Type B pancreatic cell (in vitro differentiated cells): ENCODE results near the gene MGAT4B. TPM values are rescaled to one million over a fixed set of nuclear protein-coding genes. Genes with fewer than 3 reads are reported as not detected.
"Not testable (repeated sequence)": the region's sequence is repeated elsewhere in the genome, so short reads cannot be mapped to it uniquely, and the experiment has no call there.

Source experiments
- DNase-seq: peaks from one replicate; pipeline ENCODE4 v3.0.0; 2021; ENCODE audit warnings: mixed read lengths; ENCODE audit not compliant: unreplicated experiment; ENCODE audit errors: extremely low spot score
- H3K27ac Mint-ChIP-seq: 2 replicates; pipeline ENCODE4 v1.8.0; 2021; ENCODE audit warnings: mild to moderate bottlenecking, mixed read lengths
- H3K27me3 Mint-ChIP-seq: 2 replicates; pipeline ENCODE4 v1.8.0; 2021; ENCODE audit warnings: mixed read lengths
- H3K36me3 Mint-ChIP-seq: 2 replicates; pipeline ENCODE4 v1.8.0; 2021; ENCODE audit warnings: mixed read lengths
- H3K4me1 Mint-ChIP-seq: one replicate; pipeline ENCODE4 v1.8.0; 2021; ENCODE audit warnings: mixed read lengths; ENCODE audit not compliant: unreplicated experiment
- H3K4me3 Mint-ChIP-seq: 2 replicates; pipeline ENCODE4 v1.8.0; 2021; ENCODE audit warnings: mild to moderate bottlenecking, mixed read lengths
- H3K9me3 Mint-ChIP-seq: 2 replicates; pipeline ENCODE4 v1.8.0; 2021; ENCODE audit warnings: mixed read lengths
- total RNA-seq: library from RNA; stranded (reverse); gene quantifications from 2 replicates; pipeline ENCODE4 v1.2.1, GENCODE V29; 2021; ENCODE audit warnings: low replicate concordance
- TF ChIP-seq, protein P1 (sequence below): fragments of 200-600 bp; sonication (generic); conservative IDR thresholded peaks from 2 replicates; pipeline ENCODE4 v1.5.0; 2021; ENCODE audit warnings: antibody characterized with exemption, mild to moderate bottlenecking

The MGAT4B gene
- total RNA-seq, 1 donor from 2014 or later, result 169 TPM

DNA sequence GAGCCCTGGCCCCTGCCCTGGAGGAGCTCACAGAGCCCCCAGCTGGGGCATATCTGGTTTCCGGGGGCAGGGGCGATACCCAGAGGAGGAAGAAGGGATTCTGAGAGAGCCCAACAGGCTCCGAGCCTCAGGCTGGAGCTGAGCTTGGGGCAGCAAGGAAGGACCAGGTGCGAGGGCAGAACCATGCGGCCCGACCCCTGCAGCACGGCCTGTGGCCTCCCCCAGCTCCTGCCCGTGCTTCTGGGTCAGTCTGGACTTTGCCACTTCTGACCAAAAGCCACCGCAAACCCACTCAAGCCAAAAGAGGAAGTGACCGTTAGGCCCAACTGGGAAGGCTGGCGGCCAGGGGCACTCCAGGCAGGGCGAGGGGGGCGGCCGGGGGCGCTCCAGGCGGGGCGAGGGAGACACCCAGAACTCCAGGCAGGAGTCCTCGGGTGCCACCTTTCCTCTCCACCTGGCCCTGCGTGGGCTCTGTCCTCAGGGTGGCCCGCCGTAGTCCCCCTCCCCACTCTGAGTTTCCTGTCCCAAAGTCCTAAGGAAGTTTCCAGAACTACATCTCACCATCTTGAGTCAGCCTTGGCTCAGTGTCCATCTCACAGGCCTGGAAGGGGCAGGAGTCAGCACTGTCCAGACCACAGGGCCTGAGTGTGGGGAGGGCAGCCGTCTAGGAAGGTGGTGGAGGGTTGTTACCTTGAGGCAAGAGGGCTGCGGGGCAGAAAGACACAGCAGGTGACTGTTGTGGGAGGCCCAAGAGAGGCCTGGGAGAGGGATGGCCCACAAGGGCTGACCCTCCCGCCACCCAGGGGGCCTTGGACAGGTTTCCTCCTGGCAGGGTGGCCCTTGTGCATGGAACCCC, 13.8 kb downstream of the MGAT4B start:
- no peak for DNase-seq
- peak overlapping the region; percentile 61 for H3K4me3 Mint-ChIP-seq
- no peaks in the 10 kb centered on the region for H3K36me3 Mint-ChIP-seq
- TF ChIP-seq, protein P1, sequence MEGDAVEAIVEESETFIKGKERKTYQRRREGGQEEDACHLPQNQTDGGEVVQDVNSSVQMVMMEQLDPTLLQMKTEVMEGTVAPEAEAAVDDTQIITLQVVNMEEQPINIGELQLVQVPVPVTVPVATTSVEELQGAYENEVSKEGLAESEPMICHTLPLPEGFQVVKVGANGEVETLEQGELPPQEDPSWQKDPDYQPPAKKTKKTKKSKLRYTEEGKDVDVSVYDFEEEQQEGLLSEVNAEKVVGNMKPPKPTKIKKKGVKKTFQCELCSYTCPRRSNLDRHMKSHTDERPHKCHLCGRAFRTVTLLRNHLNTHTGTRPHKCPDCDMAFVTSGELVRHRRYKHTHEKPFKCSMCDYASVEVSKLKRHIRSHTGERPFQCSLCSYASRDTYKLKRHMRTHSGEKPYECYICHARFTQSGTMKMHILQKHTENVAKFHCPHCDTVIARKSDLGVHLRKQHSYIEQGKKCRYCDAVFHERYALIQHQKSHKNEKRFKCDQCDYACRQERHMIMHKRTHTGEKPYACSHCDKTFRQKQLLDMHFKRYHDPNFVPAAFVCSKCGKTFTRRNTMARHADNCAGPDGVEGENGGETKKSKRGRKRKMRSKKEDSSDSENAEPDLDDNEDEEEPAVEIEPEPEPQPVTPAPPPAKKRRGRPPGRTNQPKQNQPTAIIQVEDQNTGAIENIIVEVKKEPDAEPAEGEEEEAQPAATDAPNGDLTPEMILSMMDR, result no peak
- H3K4me1 Mint-ChIP-seq, result no peaks in the 10 kb centered on the region
- H3K9me3 Mint-ChIP-seq, result no peaks in the 10 kb centered on the region
- H3K27me3 Mint-ChIP-seq, result no peaks in the 10 kb centered on the region
- no peak overlapping the region for H3K27ac Mint-ChIP-seq

DNA sequence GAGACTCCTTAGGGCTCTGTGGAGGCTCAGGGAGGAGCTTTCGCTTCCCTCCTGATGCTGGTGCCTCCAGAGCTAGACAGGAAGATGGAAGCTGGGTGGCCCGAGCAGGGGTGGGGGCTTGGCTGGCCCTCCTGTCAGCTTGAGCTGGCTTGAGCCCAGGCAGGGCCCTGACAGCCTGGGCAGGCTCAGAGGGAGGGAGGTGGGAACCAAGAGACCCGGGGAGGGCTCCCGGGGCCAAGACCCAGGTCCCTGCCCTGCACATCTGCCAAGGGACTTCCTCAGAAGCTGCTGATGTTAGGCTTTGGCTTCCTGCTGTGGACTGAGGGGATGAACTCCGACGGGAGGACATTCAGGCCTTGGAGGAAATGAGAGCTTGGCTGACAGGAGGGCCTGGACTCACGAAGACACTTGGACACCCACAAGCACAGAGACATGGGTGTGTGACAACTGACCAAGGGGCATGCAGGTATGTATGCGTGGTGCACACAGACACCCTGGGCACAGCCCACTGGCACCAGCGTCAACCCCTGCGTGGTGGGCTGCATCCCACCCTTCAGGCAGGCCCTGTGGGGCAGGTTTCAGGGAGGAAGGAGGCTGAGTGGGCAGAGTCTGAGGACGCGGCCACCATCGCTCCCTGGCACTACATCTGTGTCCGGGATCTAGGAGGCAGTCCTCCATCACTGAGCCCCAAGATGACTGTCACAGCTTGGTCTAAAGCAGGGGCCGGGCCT, 14.6 kb downstream of the MGAT4B start:
- Mint-ChIP-seq H3K4me3 (no peak overlapping the region), H3K27me3 (no peaks in the 10 kb centered on the region), H3K4me1 (no peaks in the 10 kb centered on the region), H3K36me3 (no peaks in the 10 kb centered on the region), H3K27ac (no peak overlapping the region), H3K9me3 (no peaks in the 10 kb centered on the region)
- DNase-seq, result no peak
- TF ChIP-seq, protein P1, result no peak

DNA sequence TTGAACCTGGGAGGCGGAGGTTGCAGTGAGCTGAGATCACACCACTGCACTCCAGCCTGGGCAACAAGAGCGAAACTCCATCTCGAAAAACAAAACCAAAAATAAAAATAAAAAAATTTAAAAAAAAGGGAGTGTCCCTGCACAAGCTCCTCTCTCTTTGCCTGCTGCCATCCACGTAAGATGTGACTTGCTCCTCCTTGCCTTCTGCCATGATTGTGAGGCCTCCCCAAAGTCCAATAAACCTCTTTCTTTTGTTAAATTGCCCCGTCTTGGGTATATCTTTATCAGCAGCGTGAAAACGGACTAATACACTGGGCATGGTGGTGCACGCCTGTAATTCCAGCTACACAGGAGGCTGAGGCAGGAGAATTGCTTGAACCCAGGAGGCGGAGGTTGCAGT, 17.4 kb downstream of the MGAT4B start:
- H3K4me3 Mint-ChIP-seq, H3K36me3 Mint-ChIP-seq, DNase-seq, H3K4me1 Mint-ChIP-seq, H3K27me3 Mint-ChIP-seq, H3K9me3 Mint-ChIP-seq, H3K27ac Mint-ChIP-seq: not testable (repeated sequence)

DNA sequence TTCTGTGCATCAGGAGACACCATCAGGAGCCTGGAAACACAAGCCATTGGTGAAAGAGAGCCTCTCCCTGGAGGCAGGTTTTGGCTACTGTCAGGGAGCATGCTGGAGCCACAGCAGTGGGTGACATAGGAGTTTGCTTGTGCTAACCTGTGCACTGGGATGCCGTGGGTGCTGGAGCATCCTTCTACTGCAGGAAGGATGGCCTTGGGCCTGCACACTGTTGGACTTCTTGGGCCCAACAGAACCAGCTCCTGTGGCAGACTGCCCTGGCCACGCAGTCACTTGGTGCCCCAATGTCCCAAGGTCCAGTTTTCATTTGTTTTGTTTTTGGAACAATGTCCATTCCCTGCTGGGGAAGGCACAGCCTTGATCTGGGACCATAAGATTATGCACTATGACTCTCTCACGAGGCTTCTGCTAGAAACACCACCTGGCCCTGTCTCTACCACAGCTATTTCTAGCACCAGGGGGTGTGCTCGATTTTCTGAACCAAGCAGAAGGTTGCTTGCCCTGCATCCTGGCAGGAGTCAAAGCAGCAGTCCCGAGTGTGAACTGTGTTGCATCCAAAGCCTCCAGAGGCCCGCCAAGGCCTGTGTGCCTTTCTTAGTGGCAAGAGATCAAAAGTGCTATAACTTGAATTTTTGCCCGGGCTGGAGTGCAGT, 18.3 kb downstream of the MGAT4B start:
- no peaks in the 10 kb centered on the region for H3K27me3 Mint-ChIP-seq

DNA sequence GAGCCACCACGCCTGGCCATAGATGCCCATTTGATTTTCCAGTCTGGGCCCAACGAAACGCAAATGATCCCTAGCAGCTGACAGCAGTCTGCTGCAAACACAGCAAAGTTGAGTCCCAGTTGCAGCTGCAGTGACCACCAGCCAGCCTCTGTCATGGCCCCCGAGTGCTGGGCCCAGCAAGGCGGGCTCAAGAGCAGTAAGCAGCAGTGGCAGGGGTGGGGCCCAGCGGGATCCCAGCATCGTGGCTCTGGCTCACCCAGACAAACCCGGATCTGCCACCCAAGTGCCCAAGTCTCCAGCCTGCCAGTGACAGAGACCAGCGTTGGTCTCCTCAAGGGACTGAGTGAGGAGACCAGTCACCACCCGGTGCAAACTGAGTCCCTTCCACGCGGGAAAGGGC, 19.8 kb downstream of the MGAT4B start:
- TF ChIP-seq, protein P1, result no peak
- Mint-ChIP-seq H3K27me3 (no peaks in the 10 kb centered on the region), H3K36me3 (no peaks in the 10 kb centered on the region), H3K9me3 (no peaks in the 10 kb centered on the region), H3K4me1 (no peaks in the 10 kb centered on the region), H3K4me3 (no peak overlapping the region), H3K27ac (no peak overlapping the region)
- no peak for DNase-seq

More for the DNA sequence above, 18.3 kb downstream of the MGAT4B start:
- DNase-seq, result no peak
- no peak overlapping the region for H3K27ac Mint-ChIP-seq
- H3K9me3 Mint-ChIP-seq, result no peaks in the 10 kb centered on the region
- H3K4me3 Mint-ChIP-seq, result no peak overlapping the region
- TF ChIP-seq, protein P1, result no peak
- H3K4me1 Mint-ChIP-seq, result no peaks in the 10 kb centered on the region
- H3K36me3 Mint-ChIP-seq, result no peaks in the 10 kb centered on the region
